K562 (cell line): ENCODE measurements around the gene NOM1. TPM values are rescaled to one million over a fixed set of nuclear protein-coding genes. Genes with fewer than 3 reads are reported as not detected.

Experiments
- ATAC-seq: fragments of 200-7000 bp; cut with Tn5 transposase; 3 replicates; pipeline ENCODE4 v1.9.1; 2020; ENCODE audit warnings: moderate library complexity
- BruUV-seq: library from RNA; stranded (reverse); fragments of 400-500 nt; replicated peaks from 2 replicates; lab custom pipeline; 2021; lab: Mats Ljungman, UMichigan
- CTCF ChIA-PET: fragments of 300-600 bp; formaldehyde crosslinking; extraction: SDS; loops from one replicate; lab custom pipeline; 2021; ENCODE audit warnings: low intra/inter-chr PET ratio; lab: Yijun Ruan, JAX
- POLR2A ChIA-PET: fragments of 300-600, 350-650 bp; sonication (Branson Sonifier 250); formaldehyde crosslinking; extraction: SDS; loops from one replicate; lab custom pipeline; 2021; ENCODE audit warnings: antibody characterized with exemption, inconsistent platforms; lab: Yijun Ruan, JAX
- DNase-seq, 4 experiments: peaks; one replicate each; pipeline versions ENCODE4 v3.0.0 to v3.0.0-alpha.2; 2011 to 2018; ENCODE audit warnings: low spot score in 3 of 4, mixed read lengths in 3 of 4; ENCODE audit errors: extremely low read depth in 1 of 4
- FAIRE-seq: peaks from 2 replicates; lab custom pipeline; 2011; peaks lifted over from hg19 to GRCh38; lab: Jason Lieb, UNC
- H2AFZ ChIP-seq: 2 replicates; pipeline ENCODE4 v1.6.0; 2011; ENCODE audit warnings: low read depth, low read length, control low read depth, inconsistent platforms
- H3K27ac ChIP-seq: fragments of 200-600 bp; 3 replicates; pipeline ENCODE4 v1.8.0; 2011; ENCODE audit warnings: low read depth, mild to moderate bottlenecking, control low read depth, inconsistent platforms, low read length, moderate library complexity, mixed read lengths; ENCODE audit errors: extremely low read depth
- H3K27me3 ChIP-seq, 2 experiments: fragments of 300-600 bp in 1 of 2; 2 replicates in 1 of 2; 3 replicates in 1 of 2; pipeline versions ENCODE4 v1.6.0 to v1.8.0; 2011; ENCODE audit warnings: inconsistent platforms in 2 of 2, low read length in 2 of 2, mild to moderate bottlenecking in 1 of 2, mixed read lengths in 1 of 2, moderate library complexity in 1 of 2; ENCODE audit not compliant: control insufficient read depth in 2 of 2, insufficient read depth in 2 of 2
- H3K36me3 ChIP-seq: fragments of 300-600 bp; 3 replicates; pipeline ENCODE4 v1.8.0; 2011; ENCODE audit warnings: mild to moderate bottlenecking, low read length, inconsistent platforms; ENCODE audit not compliant: control insufficient read depth, insufficient read depth
- H3K4me1 ChIP-seq, 2 experiments: fragments of 200-600 bp in 1 of 2; replicated peaks in 1 of 2; 2 replicates in 1 of 2; 3 replicates in 1 of 2; pipeline versions ENCODE4 v1.5.1 to v1.8.0; 2011; ENCODE audit warnings: inconsistent platforms in 2 of 2, low read length in 2 of 2, mild to moderate bottlenecking in 1 of 2, mixed read lengths in 1 of 2, moderate library complexity in 1 of 2; ENCODE audit not compliant: control insufficient read depth in 2 of 2, insufficient read depth in 2 of 2
- H3K4me2 ChIP-seq: 2 replicates; pipeline ENCODE4 v1.6.1; 2011; ENCODE audit warnings: low read length, control low read depth, inconsistent platforms, mixed read lengths; ENCODE audit not compliant: insufficient read depth
- H3K4me3 ChIP-seq: fragments of 200-600 bp; sonication (generic), shearing (Covaris generic); 2 replicates; pipeline ENCODE4 v1.5.1; 2016; ENCODE audit warnings: control low read depth, inconsistent platforms
- H3K79me2 ChIP-seq: fragments of 200-600 bp; 3 replicates; pipeline ENCODE4 v1.8.0; 2011; ENCODE audit warnings: low read length, inconsistent platforms; ENCODE audit not compliant: control insufficient read depth, insufficient read depth
- H3K9ac ChIP-seq, 2 experiments: 2 replicates each; pipeline versions ENCODE4 v1.6.0 to v1.6.1; 2011; ENCODE audit warnings: low read depth in 2 of 2, low read length in 2 of 2, control low read depth in 1 of 2, inconsistent platforms in 1 of 2, mild to moderate bottlenecking in 1 of 2, mixed read lengths in 1 of 2; ENCODE audit not compliant: insufficient read depth in 1 of 2
- H3K9me1 ChIP-seq: one replicate; pipeline ENCODE4 v1.6.0; 2011; ENCODE audit warnings: inconsistent platforms, mild to moderate bottlenecking, low read length, moderate library complexity; ENCODE audit not compliant: control insufficient read depth, insufficient read depth
- H3K9me3 ChIP-seq: replicated peaks from 2 replicates; pipeline ENCODE4 v1.5.1; 2011; ENCODE audit warnings: low read depth, low read length, inconsistent platforms; ENCODE audit not compliant: control insufficient read depth, insufficient read depth
- H4K20me1 ChIP-seq: replicated peaks from 2 replicates; pipeline ENCODE4 v1.6.1; 2011; ENCODE audit warnings: low read length, inconsistent platforms, mixed read lengths; ENCODE audit not compliant: control insufficient read depth, insufficient read depth
- GABPB1 ChIP-seq: sonication (generic); formaldehyde crosslinking; IDR thresholded peaks from 2 replicates; pipeline ENCODE4 v1.8.0; 2022; ENCODE audit warnings: mild to moderate bottlenecking, missing genetic modification reagents
- HMG20A ChIP-seq: fragments of 450-650 bp; formaldehyde crosslinking; conservative IDR thresholded peaks from 2 replicates; pipeline ENCODE4 v1.4.0; 2020; ENCODE audit warnings: mild to moderate bottlenecking, mixed read lengths
- NFIC ChIP-seq: fragments of 450-650 bp; IDR thresholded peaks from 2 replicates; pipeline ENCODE4 v1.6.1; 2017; ENCODE audit warnings: mild to moderate bottlenecking, inconsistent platforms
- POLR2A ChIP-seq: fragments of 450-650 bp; conservative IDR thresholded peaks from 2 replicates; pipeline ENCODE4 v1.6.1; 2016
- RBM39 ChIP-seq: fragments of 200-400 bp; formaldehyde crosslinking; optimal IDR thresholded peaks from 2 replicates; pipeline ENCODE3; 2018; ENCODE audit warnings: low read depth, low read length
- SUPT5H ChIP-seq: fragments of 450-650 bp; IDR thresholded peaks from 2 replicates; pipeline ENCODE4 v1.6.1; 2016
- TAF7 ChIP-seq: fragments of 450-650 bp; IDR thresholded peaks from 2 replicates; pipeline ENCODE4 v1.6.1; 2016; ENCODE audit warnings: missing genetic modification characterization, missing compliant biosample characterization
- ZBTB8A ChIP-seq: fragments of 450-650 bp; IDR thresholded peaks from 2 replicates; pipeline ENCODE4 v1.6.1; 2018; ENCODE audit warnings: mild to moderate bottlenecking, moderate library complexity; ENCODE audit not compliant: partially characterized antibody
- WGBS: fragments of 100-300 bp; shearing (Covaris generic); methylation state at CpG from one replicate; pipeline ENCODE4 v1.1.6; 2016; ENCODE audit warnings: low coverage, mixed read lengths; ENCODE audit not compliant: insufficient coverage; ENCODE audit errors: missing lambda C conversion rate; 5-methylcytosine and 5-hydroxymethylcytosine counted together
- in situ Hi-C: fragments of 300-500 bp; cut with MboI; formaldehyde crosslinking; loops from 4 replicates; pipeline ENCODE4 v1.15.0; 2018; ENCODE audit warnings: inconsistent platforms, mixed read lengths
- intact Hi-C: fragments of 100-400 bp; cut with micrococcal nuclease; formaldehyde crosslinking; loops from 2 replicates; pipeline ENCODE4 v1.14.2; 2022
- polyA plus RNA-seq, 8 experiments: library from polyadenylated mRNA; depleted of rRNA in 4 of 8; stranded (reverse) in 5 of 8; unstranded in 3 of 8; fragments of >200 nt; fragmentation: Nextera tagmentation in 2 of 8; fragmentation: Illumina TruSeq in 1 of 8; extraction: Ambion mirVana in 2 of 8; extraction: Trizol in 1 of 8; gene quantifications; 2 replicates each; pipeline versions ENCODE4 v1.2.1 to v1.2.3, GENCODE V29; 2011 to 2014; ENCODE audit warnings: inconsistent platforms in 1 of 8, missing spikeins in 1 of 8
- total RNA-seq, 7 experiments: library from RNA; depleted of rRNA in 6 of 7; stranded (reverse); fragments of >200 nt in 6 of 7; fragmentation: Illumina TruSeq in 2 of 7; extraction: Trizol in 2 of 7; gene quantifications; 2 replicates each; pipeline versions ENCODE4 v1.2.1 to v1.2.3, GENCODE V29; 2011 to 2021; ENCODE audit warnings: low replicate concordance in 1 of 7
- TF ChIP-seq, protein P1 (sequence below), 2 experiments: fragments of 200-800 bp in 1 of 2; sonication (Bioruptor generic) in 1 of 2; sonication (generic) in 1 of 2; formaldehyde crosslinking in 1 of 2; IDR thresholded peaks in 1 of 2; conservative IDR thresholded peaks in 1 of 2; 2 replicates each; pipeline versions ENCODE4 v1.5.0 to v1.6.1; 2016 to 2020; ENCODE audit warnings: missing compliant biosample characterization in 1 of 2, missing genetic modification characterization in 1 of 2, missing genetic modification reagents in 1 of 2
- TF ChIP-seq, protein P2 (sequence below): fragments of 450-650 bp; IDR thresholded peaks from 2 replicates; pipeline ENCODE4 v1.6.1; 2016

The NOM1 gene
- total and polyA plus RNA-seq, 9 of the 15 experiments (the other 6 are each of a cell fraction or from before 2014, with no cell fraction given), result 6.8 to 47.3 (median 37.4) TPM

DNA sequence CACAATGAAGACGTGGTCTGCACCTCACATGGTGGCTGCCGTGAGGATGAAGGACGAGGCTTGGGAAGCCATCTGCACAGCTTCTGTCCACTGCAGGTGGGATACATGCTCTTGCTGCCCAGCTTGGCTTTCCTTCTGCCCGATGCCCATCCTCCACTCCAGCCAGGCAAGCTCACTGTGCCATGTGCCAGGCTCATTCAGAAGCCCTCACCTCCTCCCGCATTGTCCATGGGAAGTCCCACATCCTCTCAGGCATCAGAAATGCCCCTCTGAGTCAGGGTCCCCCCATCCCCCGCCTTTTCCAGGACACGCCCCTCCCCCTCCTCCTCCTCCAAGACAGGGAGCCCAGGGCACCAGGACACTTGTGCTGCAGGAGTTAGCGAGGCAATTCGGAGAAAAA lies 4.6 kb upstream of the NOM1 start:
- Histone ChIP-seq H2AFZ (no peak overlapping the region), H3K4me3 (no peak overlapping the region), H3K36me3 (no peaks in the 10 kb centered on the region), H3K79me2 (peaks cover 15% of the 10 kb centered on the region), H3K9ac (peak overlapping the region in 1 of 2 experiments; percentile 81; a peak in 2 of 4 replicates), H4K20me1 (no peaks in the 10 kb centered on the region), H3K4me1 (peaks cover 2 to 45% of the 10 kb centered on the region in 2 experiments; a peak in 3 of 5 replicates), H3K4me2 (no peak overlapping the region), H3K9me1 (no peaks in the 10 kb centered on the region), H3K27ac (no peak overlapping the region), H3K27me3 (peaks cover 25 to 26% of the 10 kb centered on the region in 2 experiments), H3K9me3 (peaks cover 10% of the 10 kb centered on the region)
- FAIRE-seq (no peak), ATAC-seq (no peak), DNase-seq (no peak)
- CTCF ChIA-PET, result no interaction called here
- no TSS peak for BruUV-seq
- intact Hi-C loops (no loop called here), in situ Hi-C loops (no loop called here)
- POLR2A ChIA-PET, result interaction anchor here (0.7 kb wide), 1 partner anchor 20 kb away, joined by 3 read pairs; no protein-coding TSS in a partner anchor
- WGBS, result 18% methylated on average over 7 of the region's 9 CpGs
- TF ChIP-seq HMG20A (CRISPR knock-in tag), result no peak
- TF ChIP-seq ZBTB8A, result no peak
- TF ChIP-seq TAF7 (tag), result no peak

DNA sequence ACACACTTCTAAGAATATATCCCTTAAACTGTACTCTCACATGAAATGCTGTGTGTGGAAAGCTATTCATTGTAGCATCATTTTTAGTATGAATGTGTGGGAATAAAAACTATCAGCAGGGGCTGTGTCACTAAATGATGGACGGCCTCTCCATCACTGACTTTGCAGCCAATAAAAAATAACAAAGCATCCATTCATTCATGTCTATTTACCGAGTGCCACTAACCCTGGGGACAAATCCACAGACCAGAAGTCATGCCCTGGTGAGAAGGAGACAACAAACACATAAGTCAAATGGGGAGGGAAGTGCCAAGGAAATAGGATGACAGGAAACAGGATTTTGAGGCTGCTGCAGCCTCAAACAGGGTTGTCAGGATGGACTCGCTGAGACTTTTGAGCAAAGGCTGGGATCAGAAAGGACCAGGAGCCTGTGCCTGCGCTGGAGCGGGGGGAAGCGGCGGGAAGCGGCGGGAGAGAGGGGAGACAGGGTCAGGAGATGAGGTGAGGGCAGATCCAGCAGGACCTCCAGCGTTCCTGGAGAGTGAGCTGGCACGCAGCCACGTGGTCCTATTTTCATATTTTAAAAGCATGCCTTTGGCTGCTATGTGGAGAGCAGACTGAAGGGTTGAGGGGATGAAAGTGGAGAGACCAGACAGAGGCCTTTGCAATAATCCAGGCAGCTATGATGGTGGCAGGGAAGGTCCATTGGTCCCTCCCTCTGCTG lies 2.2 kb upstream of the NOM1 start:
- Histone ChIP-seq H3K79me2 (peaks cover 39% of the 10 kb centered on the region), H3K9me3 (no peaks in the 10 kb centered on the region), H3K4me1 (peaks cover 10 to 36% of the 10 kb centered on the region in 2 experiments; a peak in 4 of 5 replicates), H3K36me3 (peaks cover 8% of the 10 kb centered on the region), H2AFZ (no peak overlapping the region), H3K27ac (no peak overlapping the region), H3K9ac (no peak overlapping the region), H4K20me1 (peaks cover 22% of the 10 kb centered on the region), H3K9me1 (no peaks in the 10 kb centered on the region), H3K27me3 (peaks cover 25 to 26% of the 10 kb centered on the region in 2 experiments), H3K4me3 (no peak overlapping the region), H3K4me2 (peak overlapping the region; percentile 32)
- in situ Hi-C loops (no loop called here), intact Hi-C loops (no loop called here)
- no peak for ATAC-seq
- POLR2A ChIA-PET, result interaction anchor here (0.6 to 1.2 kb wide), 3 partner anchors 9 to 391 kb away, joined by 3 to 4 read pairs (median 3); no protein-coding TSS in a partner anchor
- WGBS, result 46% methylated on average over 8 of the region's 12 CpGs
- FAIRE-seq, result no peak
- CTCF ChIA-PET, result no interaction called here
- BruUV-seq, result no TSS peak
- peak in 1 of 4 experiments; percentile 20 for DNase-seq
- peak; percentile 73 for TF ChIP-seq NFIC
- TF ChIP-seq POLR2A, result 0 out of 2 replicates have a peak, but pooled peaks have one; percentile 34
- TF ChIP-seq, protein P1, sequence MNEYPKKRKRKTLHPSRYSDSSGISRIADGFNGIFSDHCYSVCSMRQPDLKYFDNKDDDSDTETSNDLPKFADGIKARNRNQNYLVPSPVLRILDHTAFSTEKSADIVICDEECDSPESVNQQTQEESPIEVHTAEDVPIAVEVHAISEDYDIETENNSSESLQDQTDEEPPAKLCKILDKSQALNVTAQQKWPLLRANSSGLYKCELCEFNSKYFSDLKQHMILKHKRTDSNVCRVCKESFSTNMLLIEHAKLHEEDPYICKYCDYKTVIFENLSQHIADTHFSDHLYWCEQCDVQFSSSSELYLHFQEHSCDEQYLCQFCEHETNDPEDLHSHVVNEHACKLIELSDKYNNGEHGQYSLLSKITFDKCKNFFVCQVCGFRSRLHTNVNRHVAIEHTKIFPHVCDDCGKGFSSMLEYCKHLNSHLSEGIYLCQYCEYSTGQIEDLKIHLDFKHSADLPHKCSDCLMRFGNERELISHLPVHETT (CRISPR knock-in tag; conservative IDR thresholded peaks at IDR 0.05 in 1 of 2, IDR thresholded peaks at IDR 0.05 in 1 of 2), result no peak
- TF ChIP-seq SUPT5H, result no peak
- no peak for TF ChIP-seq GABPB1 (CRISPR knock-in tag)
- TF ChIP-seq RBM39, result no peak
- TF ChIP-seq, protein P2, sequence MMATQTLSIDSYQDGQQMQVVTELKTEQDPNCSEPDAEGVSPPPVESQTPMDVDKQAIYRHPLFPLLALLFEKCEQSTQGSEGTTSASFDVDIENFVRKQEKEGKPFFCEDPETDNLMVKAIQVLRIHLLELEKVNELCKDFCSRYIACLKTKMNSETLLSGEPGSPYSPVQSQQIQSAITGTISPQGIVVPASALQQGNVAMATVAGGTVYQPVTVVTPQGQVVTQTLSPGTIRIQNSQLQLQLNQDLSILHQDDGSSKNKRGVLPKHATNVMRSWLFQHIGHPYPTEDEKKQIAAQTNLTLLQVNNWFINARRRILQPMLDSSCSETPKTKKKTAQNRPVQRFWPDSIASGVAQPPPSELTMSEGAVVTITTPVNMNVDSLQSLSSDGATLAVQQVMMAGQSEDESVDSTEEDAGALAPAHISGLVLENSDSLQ, result peak; percentile 44; the same call in 1 of the 2 replicates
